ENCODE data around the gene IFTAP.
"Not testable (repeated sequence)": the region's sequence is repeated elsewhere in the genome, so short reads cannot be mapped to it uniquely, and the experiment has no call there.

The IFTAP gene

GRCh38 chr11:36657610-36658267, 63.4 kb downstream of the IFTAP start:
- Mint-ChIP-seq H3K27ac (no peak overlapping the region), H3K4me1 (ENCODE audit: low read depth) (no peaks in the 10 kb centered on the region), H3K9me3 (peaks cover 3% of the 10 kb centered on the region), H3K36me3 (ENCODE audit: low read depth) (no peaks in the 10 kb centered on the region), H3K4me3 (no peak overlapping the region), H3K27me3 (no peaks in the 10 kb centered on the region)
- no peak for DNase-seq

DNA sequence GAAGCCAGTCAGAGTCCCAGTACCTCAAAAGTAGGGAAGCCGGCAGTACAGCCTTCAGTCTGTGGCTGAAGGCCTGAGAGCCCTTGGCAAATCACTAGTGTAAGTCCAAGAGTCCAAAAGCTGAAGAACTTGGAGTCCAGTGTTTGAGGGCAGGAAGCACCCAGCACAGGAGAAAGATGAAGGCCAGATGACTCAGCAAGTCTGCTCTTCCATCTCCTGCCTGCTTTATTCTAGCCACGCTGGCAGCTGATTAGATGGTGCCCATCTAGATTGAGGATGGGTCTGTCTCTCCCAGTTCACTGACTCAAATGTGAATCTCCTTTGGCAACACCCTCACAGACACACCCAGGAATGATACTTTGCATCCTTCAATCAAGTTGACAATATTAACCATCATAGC, 67.1 kb downstream of the IFTAP start:
- H3K27me3 Mint-ChIP-seq; H3K4me3 Mint-ChIP-seq; DNase-seq; H3K4me1 Mint-ChIP-seq (ENCODE audit: low read depth); H3K27ac Mint-ChIP-seq; H3K36me3 Mint-ChIP-seq (ENCODE audit: low read depth): not testable (repeated sequence)
- H3K9me3 Mint-ChIP-seq: peaks cover 12% of the 10 kb centered on the region

- H3K36me3 Mint-ChIP-seq (ENCODE audit: low read depth): no peaks in the 10 kb centered on the region
- peaks cover 34% of the 10 kb centered on the region for H3K27me3 Mint-ChIP-seq
- H3K4me1 Mint-ChIP-seq (ENCODE audit: low read depth): no peaks in the 10 kb centered on the region
- DNase-seq: no peak
- H3K4me3 Mint-ChIP-seq: no peak overlapping the region
- no peaks in the 10 kb centered on the region for H3K9me3 Mint-ChIP-seq
- H3K27ac Mint-ChIP-seq: no peak overlapping the region
These were observed 78.6 kb downstream of the IFTAP start for GRCh38 chr11:36672815-36673450.

DNA sequence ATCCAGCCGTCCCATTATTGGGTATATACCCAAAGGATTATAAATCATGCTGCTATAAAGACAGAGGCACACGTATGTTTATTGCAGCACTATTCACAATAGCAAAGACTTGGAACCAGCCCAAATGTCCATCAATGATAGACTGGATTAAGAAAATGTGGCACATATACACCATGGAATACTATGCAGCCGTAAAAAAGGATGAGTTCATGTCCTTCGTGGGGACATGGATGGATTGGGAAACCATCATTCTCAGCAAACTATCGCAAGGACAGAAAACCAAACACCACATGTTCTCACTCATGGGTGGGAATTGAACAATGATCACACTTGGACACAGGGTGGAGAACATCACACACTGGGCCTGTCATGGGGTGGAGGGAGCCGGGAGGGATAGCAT, 85.2 kb downstream of the IFTAP start:
- not testable (repeated sequence) for H3K4me1 Mint-ChIP-seq (ENCODE audit: low read depth); H3K36me3 Mint-ChIP-seq (ENCODE audit: low read depth); H3K4me3 Mint-ChIP-seq; H3K9me3 Mint-ChIP-seq; DNase-seq; H3K27ac Mint-ChIP-seq
- H3K27me3 Mint-ChIP-seq: peaks cover 61% of the 10 kb centered on the region

- H3K4me3 Mint-ChIP-seq: no peak overlapping the region
- H3K27me3 Mint-ChIP-seq: peaks cover 74% of the 10 kb centered on the region
- H3K4me1 Mint-ChIP-seq (ENCODE audit: low read depth): peaks cover 8% of the 10 kb centered on the region
- no peaks in the 10 kb centered on the region for H3K36me3 Mint-ChIP-seq (ENCODE audit: low read depth)
- H3K27ac Mint-ChIP-seq: no peak overlapping the region
- no peaks in the 10 kb centered on the region for H3K9me3 Mint-ChIP-seq
- no peak for DNase-seq
These were observed 89.5 kb downstream of the IFTAP start for GRCh38 chr11:36683818-36684217.

DNA sequence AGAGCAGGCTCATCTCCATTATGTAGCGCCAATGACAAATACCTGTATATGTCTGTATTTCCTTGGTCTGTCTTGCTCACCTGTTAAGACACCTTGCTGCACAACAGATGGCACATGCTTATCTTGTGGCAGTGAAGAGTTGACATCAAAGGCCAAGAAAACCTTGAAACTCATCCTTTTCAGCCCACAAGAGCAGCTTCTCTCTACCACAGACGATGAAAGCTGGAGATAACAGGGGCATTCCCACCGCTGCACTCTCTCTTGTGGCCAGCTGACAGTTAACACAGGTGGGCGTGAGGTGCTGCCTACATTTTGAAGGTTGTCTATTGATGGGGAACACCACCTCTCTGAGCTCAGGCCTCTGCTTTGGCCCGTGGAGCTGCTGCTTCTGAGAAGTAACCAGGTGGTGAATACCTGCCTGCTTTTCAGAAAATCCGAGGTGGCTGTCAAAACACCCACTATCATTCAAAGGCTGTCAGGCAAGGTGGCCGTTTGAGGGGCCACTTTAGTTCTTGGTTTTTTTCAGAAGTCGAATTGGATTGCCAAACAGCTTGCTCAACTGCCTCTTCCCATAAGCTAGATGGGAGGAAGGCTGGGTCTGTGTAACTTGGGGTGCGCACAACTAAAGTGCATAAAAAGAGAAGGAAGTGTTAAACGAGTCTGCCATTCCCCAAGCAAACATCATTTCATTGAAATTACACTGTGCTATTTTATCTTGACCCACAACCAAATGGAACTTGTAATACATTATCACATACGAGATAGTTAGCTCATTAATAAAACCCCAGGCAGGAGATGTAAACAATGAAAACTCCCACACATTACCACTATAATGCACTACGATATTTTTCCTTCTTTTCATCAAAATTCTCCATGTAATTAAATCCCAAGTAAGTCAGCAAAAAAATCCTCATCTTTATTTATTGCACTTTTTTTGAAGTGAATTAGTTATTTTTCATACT, 90.8 kb downstream of the IFTAP start:
- H3K4me1 Mint-ChIP-seq (ENCODE audit: low read depth): peaks cover 8% of the 10 kb centered on the region
- peak; percentile 31 for DNase-seq
- H3K4me3 Mint-ChIP-seq: no peak overlapping the region
- H3K9me3 Mint-ChIP-seq: no peaks in the 10 kb centered on the region
- no peak overlapping the region for H3K27ac Mint-ChIP-seq
- H3K27me3 Mint-ChIP-seq: peaks cover 78% of the 10 kb centered on the region
- H3K36me3 Mint-ChIP-seq (ENCODE audit: low read depth): no peaks in the 10 kb centered on the region

GRCh38 chr11:36688132-36688531, 93.8 kb downstream of the IFTAP start:
- Mint-ChIP-seq H3K27me3 (peaks cover 77% of the 10 kb centered on the region), H3K9me3 (no peaks in the 10 kb centered on the region), H3K36me3 (ENCODE audit: low read depth) (no peaks in the 10 kb centered on the region), H3K27ac (no peak overlapping the region), H3K4me3 (no peak overlapping the region), H3K4me1 (ENCODE audit: low read depth) (peaks cover 8% of the 10 kb centered on the region)
- no peak for DNase-seq

- Mint-ChIP-seq H3K27me3 (peaks cover 78% of the 10 kb centered on the region), H3K27ac (no peak overlapping the region), H3K4me1 (ENCODE audit: low read depth) (peaks cover 8% of the 10 kb centered on the region), H3K9me3 (no peaks in the 10 kb centered on the region), H3K4me3 (no peak overlapping the region), H3K36me3 (ENCODE audit: low read depth) (no peaks in the 10 kb centered on the region)
- no peak for DNase-seq
These were observed 94.4 kb downstream of the IFTAP start for GRCh38 chr11:36688571-36689291.

GRCh38 chr11:36689442-36689841, 95.1 kb downstream of the IFTAP start:
- Mint-ChIP-seq H3K9me3 (no peaks in the 10 kb centered on the region), H3K27me3 (peaks cover 77% of the 10 kb centered on the region), H3K4me3 (no peak overlapping the region), H3K4me1 (ENCODE audit: low read depth) (peaks cover 6% of the 10 kb centered on the region), H3K36me3 (ENCODE audit: low read depth) (no peaks in the 10 kb centered on the region), H3K27ac (no peak overlapping the region)
- no peak for DNase-seq

DNA sequence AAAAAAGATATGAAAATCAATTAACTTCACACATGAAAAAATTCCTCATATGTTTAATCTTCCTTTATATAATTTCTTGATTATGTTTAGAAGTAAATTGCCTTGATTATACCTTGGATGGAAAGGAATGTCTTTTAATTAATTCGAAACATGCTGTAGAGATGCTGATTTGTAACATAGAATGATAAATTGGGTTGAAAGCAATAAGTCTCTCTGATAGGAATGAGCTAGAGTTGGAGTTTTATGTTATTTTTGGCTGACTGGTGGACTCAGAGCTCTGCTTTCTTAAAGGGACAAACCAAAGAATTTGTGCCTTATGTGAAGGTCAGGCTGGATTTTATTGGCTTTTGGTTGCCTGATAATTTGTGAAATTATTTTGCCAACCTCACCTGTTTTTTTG, 98.4 kb downstream of the IFTAP start:
- H3K27ac Mint-ChIP-seq: no peak overlapping the region
- H3K36me3 Mint-ChIP-seq (ENCODE audit: low read depth): no peaks in the 10 kb centered on the region
- H3K27me3 Mint-ChIP-seq: peaks cover 68% of the 10 kb centered on the region
- DNase-seq: no peak
- H3K4me1 Mint-ChIP-seq (ENCODE audit: low read depth): no peaks in the 10 kb centered on the region
- no peaks in the 10 kb centered on the region for H3K9me3 Mint-ChIP-seq
- no peak overlapping the region for H3K4me3 Mint-ChIP-seq

DNA sequence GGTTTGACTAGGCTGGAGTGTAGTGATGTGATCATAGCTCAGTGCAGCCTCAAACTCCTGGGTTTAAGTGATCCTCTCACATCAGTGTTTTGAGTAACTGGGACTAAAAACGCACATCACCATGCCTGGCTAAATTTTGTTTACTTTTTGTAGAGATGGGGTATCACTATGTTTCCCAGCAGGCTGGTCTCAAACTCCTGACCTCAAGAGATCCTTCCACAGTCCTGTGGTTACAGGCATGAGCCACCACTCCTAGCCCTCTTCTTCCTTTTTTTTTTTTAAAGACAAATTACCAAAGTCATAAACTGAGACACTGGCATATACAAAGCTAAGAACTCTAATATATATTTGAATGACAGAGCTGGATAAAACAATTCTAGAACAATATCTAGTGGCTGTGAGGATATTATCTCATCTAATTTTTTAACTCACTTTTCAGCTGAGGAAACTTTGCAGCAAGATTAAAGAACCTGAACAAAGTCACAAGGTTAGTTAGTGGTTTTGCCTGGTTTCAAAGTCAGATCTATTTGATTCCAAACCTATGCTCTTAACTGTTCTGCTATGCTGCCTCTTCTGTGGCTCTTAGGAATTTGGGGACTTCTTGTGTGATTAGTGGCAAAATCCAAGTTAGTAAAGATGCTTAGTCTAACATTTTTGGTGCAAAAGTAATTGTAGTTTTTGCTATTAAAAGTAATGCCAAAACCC, 99.0 kb downstream of the IFTAP start:
- Mint-ChIP-seq H3K9me3 (no peaks in the 10 kb centered on the region), H3K4me3 (no peak overlapping the region), H3K36me3 (ENCODE audit: low read depth) (no peaks in the 10 kb centered on the region), H3K27me3 (peaks cover 63% of the 10 kb centered on the region), H3K4me1 (ENCODE audit: low read depth) (no peaks in the 10 kb centered on the region), H3K27ac (no peak overlapping the region)
- no peak for DNase-seq

DNA sequence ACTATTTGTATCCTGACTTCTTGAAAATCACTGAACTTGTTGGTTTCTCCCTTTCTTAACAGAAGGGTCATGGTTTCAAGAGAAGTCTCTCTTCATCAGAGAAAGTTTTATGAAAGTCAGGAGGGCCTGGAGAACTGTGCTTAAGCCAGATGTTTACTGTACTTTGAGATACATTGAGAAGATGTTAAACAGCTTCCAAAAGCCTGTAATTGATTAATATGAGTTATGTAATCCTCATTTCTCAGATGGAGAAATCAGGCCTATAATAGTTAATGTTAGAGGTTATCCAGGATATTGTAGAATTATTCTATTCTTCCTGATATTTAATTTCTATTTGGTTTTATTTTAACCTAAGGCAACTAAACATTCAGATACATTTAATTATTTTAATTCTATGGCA, 100.8 kb downstream of the IFTAP start:
- no peaks in the 10 kb centered on the region for H3K36me3 Mint-ChIP-seq (ENCODE audit: low read depth)
- peaks cover 57% of the 10 kb centered on the region for H3K27me3 Mint-ChIP-seq
- H3K4me3 Mint-ChIP-seq: no peak overlapping the region
- H3K4me1 Mint-ChIP-seq (ENCODE audit: low read depth): no peaks in the 10 kb centered on the region
- H3K27ac Mint-ChIP-seq: no peak overlapping the region
- DNase-seq: no peak
- no peaks in the 10 kb centered on the region for H3K9me3 Mint-ChIP-seq

DNA sequence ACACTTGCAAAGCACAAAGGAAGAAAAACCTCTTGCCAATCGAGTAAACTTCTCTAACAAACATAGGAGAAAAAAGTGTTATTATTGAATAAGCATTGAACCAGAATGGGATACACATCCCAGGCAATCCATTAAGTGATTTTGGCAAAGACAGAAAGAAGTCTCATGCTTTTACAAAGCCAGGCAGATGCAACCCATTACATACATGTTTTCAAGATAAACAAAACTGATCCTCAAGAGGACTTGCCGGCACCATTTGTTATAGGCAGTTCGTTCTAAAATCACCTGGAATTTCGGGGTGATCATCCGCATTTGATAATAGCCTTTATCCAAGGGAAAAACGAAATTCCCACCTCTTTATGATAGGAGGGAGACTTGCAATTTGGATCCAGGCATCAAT, 101.3 kb downstream of the IFTAP start:
- Mint-ChIP-seq H3K4me1 (ENCODE audit: low read depth) (no peaks in the 10 kb centered on the region), H3K9me3 (no peaks in the 10 kb centered on the region), H3K4me3 (no peak overlapping the region), H3K27me3 (peaks cover 58% of the 10 kb centered on the region), H3K36me3 (ENCODE audit: low read depth) (no peaks in the 10 kb centered on the region), H3K27ac (no peak overlapping the region)
- DNase-seq: no peak

DNA sequence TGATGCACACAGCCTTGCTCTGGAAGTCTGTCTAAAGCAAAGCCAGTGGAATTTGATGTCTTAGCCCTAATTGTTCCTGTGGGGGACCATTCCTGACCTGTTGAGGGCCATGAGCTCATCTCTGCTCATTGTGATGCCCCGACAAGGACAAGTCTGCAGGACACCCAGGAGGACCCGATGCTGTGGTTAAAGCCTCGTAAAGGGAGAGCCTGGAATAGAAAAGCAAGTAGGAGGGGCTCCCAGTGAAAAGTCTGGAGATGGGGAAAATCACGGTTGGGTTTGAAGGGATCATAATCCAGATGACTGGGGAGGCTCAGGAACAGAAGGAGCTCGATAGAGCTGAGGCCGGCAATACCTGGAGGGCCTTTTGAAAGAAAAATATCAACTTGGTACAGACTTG, 102.2 kb downstream of the IFTAP start:
- Mint-ChIP-seq H3K4me1 (ENCODE audit: low read depth) (no peaks in the 10 kb centered on the region), H3K36me3 (ENCODE audit: low read depth) (no peaks in the 10 kb centered on the region), H3K9me3 (no peaks in the 10 kb centered on the region), H3K27me3 (peaks cover 56% of the 10 kb centered on the region), H3K27ac (no peak overlapping the region), H3K4me3 (no peak overlapping the region)
- no peak for DNase-seq
